Panc1 (cell line): ENCODE measurements around the gene SATB2. TPM values are rescaled to one million over a fixed set of nuclear protein-coding genes. Genes with fewer than 3 reads are reported as not detected.

Source experiments
- ATAC-seq: fragments of 200-7000 bp; cut with Tn5 transposase; 2 replicates; pipeline ENCODE4 v1.9.1; 2020; ENCODE audit warnings: mild to moderate bottlenecking, moderate library complexity
- BruUV-seq: library from RNA; stranded (reverse); fragments of 400-500 nt; replicated peaks from 2 replicates; lab custom pipeline; 2021; lab: Mats Ljungman, UMichigan
- CTCF ChIA-PET: fragments of 300-600 bp; sonication (Branson Sonifier 250); formaldehyde crosslinking; loops from one replicate; lab custom pipeline; 2022; ENCODE audit warnings: antibody characterized with exemption; lab: Charles Lee
- POLR2A ChIA-PET: fragments of 300-600 bp; sonication (Branson Sonifier 250); formaldehyde crosslinking; loops from one replicate; lab custom pipeline; 2022; ENCODE audit warnings: antibody characterized with exemption; lab: Charles Lee
- DNase-seq: peaks from one replicate; pipeline ENCODE4 v3.0.0-alpha.2; 2010; ENCODE audit warnings: low read depth, low spot score
- H3K27ac ChIP-seq: 2 replicates; pipeline ENCODE4 v1.5.1; 2011; ENCODE audit warnings: mild to moderate bottlenecking, low read length, inconsistent platforms
- H3K27me3 ChIP-seq: fragments of 200-500 bp; sonication (Bioruptor generic); 2 replicates; pipeline ENCODE4 v1.6.0; 2014; ENCODE audit warnings: low read length, inconsistent platforms; ENCODE audit not compliant: control insufficient read depth, insufficient read depth
- H3K36me3 ChIP-seq: fragments of 200-500 bp; sonication (Bioruptor generic); 2 replicates; pipeline ENCODE4 v1.5.1; 2014; ENCODE audit warnings: inconsistent platforms, mild to moderate bottlenecking, low read length, moderate library complexity; ENCODE audit not compliant: control insufficient read depth, insufficient read depth
- H3K4me1 ChIP-seq: 2 replicates; pipeline ENCODE4 v1.5.1; 2011; ENCODE audit warnings: inconsistent platforms, mild to moderate bottlenecking, low read length, moderate library complexity; ENCODE audit not compliant: control insufficient read depth, insufficient read depth
- H3K4me3 ChIP-seq, 2 experiments: 2 replicates each; pipeline ENCODE4 v1.5.1; 2011 to 2012; ENCODE audit warnings: low read depth in 2 of 2, low read length in 2 of 2, mild to moderate bottlenecking in 2 of 2, inconsistent platforms in 1 of 2, moderate library complexity in 1 of 2
- H3K9me3 ChIP-seq: fragments of 200-500 bp; sonication (Bioruptor generic); 2 replicates; pipeline ENCODE4 v1.5.1; 2014; ENCODE audit warnings: low read depth, mild to moderate bottlenecking, inconsistent platforms, low read length, moderate library complexity; ENCODE audit not compliant: control insufficient read depth, insufficient read depth
- CTCF ChIP-seq: fragments of 450-650 bp; IDR thresholded peaks from 2 replicates; pipeline ENCODE4 v1.5.1; 2017; ENCODE audit warnings: mild to moderate bottlenecking
- POLR2AphosphoS5 ChIP-seq: IDR thresholded peaks from 2 replicates; pipeline ENCODE4 v1.6.1; 2012; ENCODE audit warnings: mild to moderate bottlenecking, low read depth, low read length, moderate library complexity
- SIN3A ChIP-seq: IDR thresholded peaks from 2 replicates; pipeline ENCODE4 v1.6.1; 2012; ENCODE audit warnings: low read depth, mild to moderate bottlenecking, low read length, moderate library complexity, borderline replicate concordance; ENCODE audit not compliant: insufficient read depth
- TCF7L2 ChIP-seq: IDR thresholded peaks from 2 replicates; pipeline ENCODE4 v1.6.1; 2011; ENCODE audit warnings: mild to moderate bottlenecking, low read depth, low read length, inconsistent platforms
- in situ Hi-C: cut with HindIII; loops from 2 replicates; pipeline ENCODE4 v1.10.0; 2016; ENCODE audit warnings: low sequenced_read_pairs, low pct_unique_long_range_greater_than_20kb
- intact Hi-C: fragments of 100-400 bp; cut with micrococcal nuclease; formaldehyde crosslinking; loops from one replicate; pipeline ENCODE4 v1.10.0; 2022; ENCODE audit not compliant: unreplicated experiment
- total RNA-seq: library from RNA; stranded (reverse); gene quantifications from one replicate; pipeline ENCODE4 v1.2.1, GENCODE V29; 2021; ENCODE audit not compliant: unreplicated experiment
- TF ChIP-seq, protein P1 (sequence below), 2 experiments: IDR thresholded peaks; 2 replicates each; pipeline ENCODE4 v1.6.1; 2011 to 2012; ENCODE audit warnings: low read depth in 2 of 2, control low read depth in 1 of 2, low read length in 1 of 2, mild to moderate bottlenecking in 1 of 2, moderate library complexity in 1 of 2; ENCODE audit not compliant: insufficient read depth in 1 of 2

SATB2 gene
- total RNA-seq, 1 experiment from 2014 or later, result 43.2 TPM

- Histone ChIP-seq H3K9me3 (no peaks in the 10 kb centered on the region), H3K4me1 (no peaks in the 10 kb centered on the region), H3K36me3 (no peaks in the 10 kb centered on the region), H3K4me3 (no peak overlapping the region), H3K27ac (no peak overlapping the region), H3K27me3 (no peaks in the 10 kb centered on the region)
- ChIA-PET POLR2A (no interaction called here), CTCF (no interaction called here)
- in situ Hi-C loops (no loop called here), intact Hi-C loops (no loop called here)
- TF ChIP-seq, protein P1, sequence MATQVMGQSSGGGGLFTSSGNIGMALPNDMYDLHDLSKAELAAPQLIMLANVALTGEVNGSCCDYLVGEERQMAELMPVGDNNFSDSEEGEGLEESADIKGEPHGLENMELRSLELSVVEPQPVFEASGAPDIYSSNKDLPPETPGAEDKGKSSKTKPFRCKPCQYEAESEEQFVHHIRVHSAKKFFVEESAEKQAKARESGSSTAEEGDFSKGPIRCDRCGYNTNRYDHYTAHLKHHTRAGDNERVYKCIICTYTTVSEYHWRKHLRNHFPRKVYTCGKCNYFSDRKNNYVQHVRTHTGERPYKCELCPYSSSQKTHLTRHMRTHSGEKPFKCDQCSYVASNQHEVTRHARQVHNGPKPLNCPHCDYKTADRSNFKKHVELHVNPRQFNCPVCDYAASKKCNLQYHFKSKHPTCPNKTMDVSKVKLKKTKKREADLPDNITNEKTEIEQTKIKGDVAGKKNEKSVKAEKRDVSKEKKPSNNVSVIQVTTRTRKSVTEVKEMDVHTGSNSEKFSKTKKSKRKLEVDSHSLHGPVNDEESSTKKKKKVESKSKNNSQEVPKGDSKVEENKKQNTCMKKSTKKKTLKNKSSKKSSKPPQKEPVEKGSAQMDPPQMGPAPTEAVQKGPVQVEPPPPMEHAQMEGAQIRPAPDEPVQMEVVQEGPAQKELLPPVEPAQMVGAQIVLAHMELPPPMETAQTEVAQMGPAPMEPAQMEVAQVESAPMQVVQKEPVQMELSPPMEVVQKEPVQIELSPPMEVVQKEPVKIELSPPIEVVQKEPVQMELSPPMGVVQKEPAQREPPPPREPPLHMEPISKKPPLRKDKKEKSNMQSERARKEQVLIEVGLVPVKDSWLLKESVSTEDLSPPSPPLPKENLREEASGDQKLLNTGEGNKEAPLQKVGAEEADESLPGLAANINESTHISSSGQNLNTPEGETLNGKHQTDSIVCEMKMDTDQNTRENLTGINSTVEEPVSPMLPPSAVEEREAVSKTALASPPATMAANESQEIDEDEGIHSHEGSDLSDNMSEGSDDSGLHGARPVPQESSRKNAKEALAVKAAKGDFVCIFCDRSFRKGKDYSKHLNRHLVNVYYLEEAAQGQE (IDR thresholded peaks at IDR 0.05; ENCODE audit: insufficient read depth in 1 of 2, low read depth in 2 of 2, low read length in 1 of 2), result no peak
- TF ChIP-seq SIN3A, result no peak
- no peak for TF ChIP-seq CTCF
- no peak for TF ChIP-seq POLR2AphosphoS5
- TF ChIP-seq TCF7L2, result no peak
- BruUV-seq, result no TSS peak
- ATAC-seq (no peak), DNase-seq (no peak)
Observed at GRCh38 chr2:199341123-199341522, 116.6 kb downstream of the SATB2 start.

- Histone ChIP-seq H3K36me3 (no peaks in the 10 kb centered on the region), H3K27ac (no peak overlapping the region), H3K9me3 (no peaks in the 10 kb centered on the region), H3K4me1 (no peaks in the 10 kb centered on the region), H3K4me3 (no peak overlapping the region), H3K27me3 (no peaks in the 10 kb centered on the region)
- no peak for TF ChIP-seq SIN3A
- TF ChIP-seq, protein P1 (IDR thresholded peaks at IDR 0.05; ENCODE audit: insufficient read depth in 1 of 2, low read depth in 2 of 2, low read length in 1 of 2), result no peak
- no peak for TF ChIP-seq TCF7L2
- TF ChIP-seq CTCF, result no peak
- TF ChIP-seq POLR2AphosphoS5, result no peak
- intact Hi-C loops, result no loop called here
- ChIA-PET CTCF (no interaction called here), POLR2A (no interaction called here)
- in situ Hi-C loops, result no loop called here
- no peak for DNase-seq
- BruUV-seq, result no TSS peak
- no peak for ATAC-seq
Observed at GRCh38 chr2:199339891-199340605, 117.7 kb downstream of the SATB2 start.
